ENCODE results near the gene HEY2. TPM values are rescaled to one million over a fixed set of nuclear protein-coding genes. Genes with fewer than 3 reads are reported as not detected.

Gene HEY2
- total and polyA plus RNA-seq, 12 donors, result 12.4 to 75.1 (median 33.2) TPM

DNA sequence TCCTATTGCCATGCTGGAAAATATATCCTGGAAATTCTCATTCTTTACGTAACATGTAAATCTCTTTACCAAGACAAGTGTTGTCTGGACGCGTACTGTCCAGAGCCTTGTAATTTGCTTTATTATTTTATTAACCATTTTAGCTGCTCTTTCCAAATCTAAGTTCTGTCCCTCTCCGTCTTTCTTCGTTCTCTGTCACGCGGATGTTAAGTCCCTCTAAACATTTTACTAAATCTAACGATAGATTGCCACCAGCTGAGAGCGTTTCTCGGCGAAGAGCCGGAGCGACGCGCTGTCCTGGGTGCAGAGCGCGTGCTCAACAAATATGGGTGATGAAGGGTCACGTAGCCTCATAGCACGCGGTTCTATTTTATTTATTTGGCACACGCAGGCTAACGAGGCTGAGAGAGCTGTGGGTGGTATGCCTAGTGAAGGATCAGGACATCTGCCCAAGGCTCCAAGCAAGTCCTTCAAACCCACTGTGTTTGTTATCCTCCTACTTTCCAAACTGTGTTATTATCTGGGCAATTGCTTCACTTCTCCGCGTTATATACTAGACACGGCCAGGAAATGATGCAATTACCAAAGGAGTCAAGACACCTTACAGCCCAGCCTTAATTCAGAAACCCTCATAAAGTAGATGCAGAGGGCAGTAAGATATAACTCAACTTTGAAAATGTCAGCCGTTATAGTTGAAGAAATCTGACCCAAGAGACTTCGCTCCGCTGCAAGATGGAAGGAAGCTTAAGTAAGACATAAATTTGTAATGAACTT, 31.3 kb downstream of the HEY2 start:
- H3K4me3 ChIP-seq, result peak overlapping the region; percentile 31 to 83 (median 64)
- H3K27ac ChIP-seq, result peak overlapping the region; percentile 75 to 95 (median 94)
- no peaks in the 10 kb centered on the region for H3K9me3 ChIP-seq
- peaks cover 0 to 18% (median 7%) of the 10 kb centered on the region in 9 donors for H3K4me1 ChIP-seq
- TF ChIP-seq, protein P1, sequence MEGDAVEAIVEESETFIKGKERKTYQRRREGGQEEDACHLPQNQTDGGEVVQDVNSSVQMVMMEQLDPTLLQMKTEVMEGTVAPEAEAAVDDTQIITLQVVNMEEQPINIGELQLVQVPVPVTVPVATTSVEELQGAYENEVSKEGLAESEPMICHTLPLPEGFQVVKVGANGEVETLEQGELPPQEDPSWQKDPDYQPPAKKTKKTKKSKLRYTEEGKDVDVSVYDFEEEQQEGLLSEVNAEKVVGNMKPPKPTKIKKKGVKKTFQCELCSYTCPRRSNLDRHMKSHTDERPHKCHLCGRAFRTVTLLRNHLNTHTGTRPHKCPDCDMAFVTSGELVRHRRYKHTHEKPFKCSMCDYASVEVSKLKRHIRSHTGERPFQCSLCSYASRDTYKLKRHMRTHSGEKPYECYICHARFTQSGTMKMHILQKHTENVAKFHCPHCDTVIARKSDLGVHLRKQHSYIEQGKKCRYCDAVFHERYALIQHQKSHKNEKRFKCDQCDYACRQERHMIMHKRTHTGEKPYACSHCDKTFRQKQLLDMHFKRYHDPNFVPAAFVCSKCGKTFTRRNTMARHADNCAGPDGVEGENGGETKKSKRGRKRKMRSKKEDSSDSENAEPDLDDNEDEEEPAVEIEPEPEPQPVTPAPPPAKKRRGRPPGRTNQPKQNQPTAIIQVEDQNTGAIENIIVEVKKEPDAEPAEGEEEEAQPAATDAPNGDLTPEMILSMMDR (IDR thresholded peaks at IDR 0.05), result no peak
- ATAC-seq (peak; percentile 84 to 92 (median 90)), DNase-seq (peak; percentile 44)
- H3K36me3 ChIP-seq, result no peaks in the 10 kb centered on the region
- H3K27me3 ChIP-seq, result no peaks in the 10 kb centered on the region
- intact Hi-C loops (cut with DNase I), result loop anchor here in 5 of 10 donors (2.0 to 10.0 kb wide), 3 partner anchors 174 to 192 kb away; partner anchors contain the start of gene HINT3 (in 4 of the 5)
- WGBS, 2 donors, result 1% methylated on average over 28 of the region's 28 CpGs

DNA sequence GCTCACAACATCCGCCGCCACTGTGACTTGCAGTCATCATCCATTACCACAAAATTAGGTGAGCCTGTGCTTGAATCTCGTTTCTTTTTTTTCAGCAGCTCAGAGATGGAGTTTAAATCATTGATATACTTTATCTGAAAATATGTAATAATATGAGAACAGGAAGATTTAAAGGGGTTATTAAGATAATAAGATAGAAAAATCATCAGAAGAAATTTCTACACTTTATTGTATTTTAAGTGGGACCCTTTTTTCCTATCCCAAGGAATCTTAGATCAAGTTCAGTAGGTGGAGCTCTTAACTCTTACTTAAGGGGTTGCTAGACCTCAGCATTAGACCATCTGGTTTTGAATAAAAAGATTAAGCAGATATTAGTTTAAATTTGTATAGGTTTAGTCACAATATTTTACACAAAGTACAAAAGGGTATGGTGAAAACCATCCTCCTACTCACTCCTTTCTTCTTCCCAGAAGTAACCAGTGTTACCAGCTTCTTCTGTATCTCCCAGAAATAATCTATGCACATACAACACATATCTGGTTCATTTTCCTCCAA, 32.0 kb downstream of the HEY2 start:
- DNase-seq, result no peak
- intact Hi-C loops (cut with DNase I), result loop anchor here in 5 of 10 donors (2.0 to 10.0 kb wide), 3 partner anchors 173 to 191 kb away; partner anchors contain the start of gene HINT3 (in 4 of the 5)
- peak overlapping the region; percentile 75 to 95 (median 94) for H3K27ac ChIP-seq
- ATAC-seq, result peak in 5 of 8 donors; percentile 5 to 42 (median 25)
- H3K27me3 ChIP-seq, result no peaks in the 10 kb centered on the region
- WGBS, 2 donors, result 1 to 3% methylated on average over 3 of the region's 3 CpGs
- H3K9me3 ChIP-seq, result no peaks in the 10 kb centered on the region
- H3K4me3 ChIP-seq, result peak overlapping the region; percentile 31 to 83 (median 64)
- no peaks in the 10 kb centered on the region for H3K36me3 ChIP-seq
- peaks cover 0 to 18% (median 7%) of the 10 kb centered on the region in 9 donors for H3K4me1 ChIP-seq
- TF ChIP-seq, protein P1 (IDR thresholded peaks at IDR 0.05), result peak in 5 of 9 donors; percentile 11 to 51 (median 38)

DNA sequence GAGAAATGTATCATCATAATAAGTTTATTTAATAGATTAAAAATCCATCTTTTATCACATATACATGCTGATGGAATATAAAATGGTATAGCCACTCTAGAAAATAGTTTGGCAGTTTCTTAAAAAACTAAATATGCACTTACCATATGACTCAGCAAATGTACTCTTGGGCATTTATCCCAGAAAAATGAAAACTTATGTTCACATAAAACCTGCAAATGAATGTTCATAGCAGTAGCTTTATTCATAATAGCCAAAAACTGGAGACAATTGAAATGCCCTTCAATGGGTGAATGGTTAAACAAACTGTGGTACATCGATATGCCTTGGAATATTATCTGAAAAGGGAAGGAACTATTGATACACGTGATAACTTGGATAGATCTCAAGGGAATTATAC, 34.9 kb downstream of the HEY2 start:
- TF ChIP-seq, protein P1 (IDR thresholded peaks at IDR 0.05), result no peak
- 72 to 81% methylated on average over 2 of the region's 2 CpGs for WGBS, 2 donors
- Histone ChIP-seq H3K36me3 (no peaks in the 10 kb centered on the region), H3K27ac (no peak overlapping the region), H3K4me1 (peaks cover 3 to 24% (median 13%) of the 10 kb centered on the region in 9 donors), H3K9me3 (no peaks in the 10 kb centered on the region), H3K27me3 (no peaks in the 10 kb centered on the region), H3K4me3 (no peak overlapping the region)
- no peak for DNase-seq
- ATAC-seq, result no peak
- intact Hi-C loops (cut with DNase I), result loop anchor here in 4 of 10 donors (5.0 to 10.0 kb wide), 2 partner anchors 170 to 188 kb away; partner anchors contain the start of gene HINT3 (in 1 of the 4)

DNA sequence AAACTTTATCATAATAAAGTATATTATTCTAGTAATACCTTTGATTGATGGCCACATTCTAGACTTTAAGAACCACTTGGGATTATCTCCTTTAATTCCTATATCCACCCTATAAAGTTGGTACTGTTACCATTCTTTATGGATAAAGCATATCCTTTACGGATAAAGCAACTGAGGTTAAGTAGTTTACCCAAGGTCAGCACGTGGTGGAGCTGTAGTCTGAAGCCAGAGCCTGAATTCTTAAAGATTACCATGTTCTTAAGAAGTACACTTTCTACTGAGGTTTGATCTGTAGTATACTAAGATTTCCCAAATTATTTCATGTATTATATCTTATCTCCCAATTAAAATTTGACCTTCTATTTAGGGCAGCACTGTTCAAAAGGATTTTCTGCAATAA, 38.4 kb downstream of the HEY2 start:
- no peak for ATAC-seq
- Histone ChIP-seq H3K27me3 (no peaks in the 10 kb centered on the region), H3K9me3 (no peaks in the 10 kb centered on the region), H3K27ac (no peak overlapping the region), H3K4me3 (no peak overlapping the region), H3K36me3 (no peaks in the 10 kb centered on the region), H3K4me1 (peaks cover 10 to 31% (median 25%) of the 10 kb centered on the region in 9 donors)
- intact Hi-C loops (cut with DNase I), result loop anchor here in 5 of 10 donors (5.0 to 10.0 kb wide), 4 partner anchors 120 to 175 kb away; partner anchors contain the start of gene HINT3 (in 2 of the 5)
- TF ChIP-seq, protein P1 (IDR thresholded peaks at IDR 0.05), result peak in 8 of 9 donors; percentile 7 to 62 (median 48)
- 31 to 39% methylated on average over 2 of the region's 2 CpGs for WGBS, 2 donors
- no peak for DNase-seq

Measured in heart right ventricle (tissue), 16 donors.